Central memory CD8-positive, alpha-beta T cell (primary cell): ENCODE data around the gene INPP5D.

Experiments
- ATAC-seq: fragments of 150-1000 bp; cut with Tn5 transposase; replicated peaks from 2 replicates; pipeline ENCODE4 v1.10.0; 2022; ENCODE audit warnings: mild to moderate bottlenecking, moderate FRiP score, moderate number of reproducible peaks; ENCODE audit not compliant: poor library complexity, severe bottlenecking; ENCODE audit errors: extremely low read depth
- DNase-seq, 2 donors: peaks; one replicate each; pipeline ENCODE4 v3.0.0; 2021; ENCODE audit warnings: low spot score in 2 of 2
- H3K27ac Mint-ChIP-seq: one replicate; pipeline ENCODE4 v1.8.0; 2022; ENCODE audit warnings: low read depth, mild to moderate bottlenecking, moderate library complexity, mixed read lengths
- H3K27me3 Mint-ChIP-seq: one replicate; pipeline ENCODE4 v1.8.0; 2022; ENCODE audit warnings: mixed read lengths
- H3K36me3 Mint-ChIP-seq: one replicate; pipeline ENCODE4 v1.8.0; 2022; ENCODE audit warnings: mild to moderate bottlenecking, moderate library complexity, mixed read lengths; ENCODE audit not compliant: insufficient read depth
- H3K4me1 Mint-ChIP-seq: one replicate; pipeline ENCODE4 v1.8.0; 2022; ENCODE audit warnings: mixed read lengths
- H3K4me3 Mint-ChIP-seq: one replicate; pipeline ENCODE4 v1.8.0; 2022; ENCODE audit warnings: mild to moderate bottlenecking, moderate library complexity, mixed read lengths
- H3K9me3 Mint-ChIP-seq: one replicate; pipeline ENCODE4 v1.8.0; 2022; ENCODE audit warnings: mixed read lengths

INPP5D gene

GRCh38 chr2:233022561-233022960 is 37.6 kb upstream of the INPP5D start:
- no peak for DNase-seq
- Mint-ChIP-seq H3K4me3 (no peak overlapping the region), H3K9me3 (no peaks in the 10 kb centered on the region), H3K36me3 (no peaks in the 10 kb centered on the region), H3K27me3 (no peaks in the 10 kb centered on the region), H3K27ac (no peak overlapping the region), H3K4me1 (no peaks in the 10 kb centered on the region)
- no peak for ATAC-seq

- Mint-ChIP-seq H3K36me3 (no peaks in the 10 kb centered on the region), H3K27me3 (no peaks in the 10 kb centered on the region), H3K4me1 (no peaks in the 10 kb centered on the region), H3K9me3 (no peaks in the 10 kb centered on the region), H3K27ac (no peak overlapping the region), H3K4me3 (no peak overlapping the region)
- DNase-seq, result no peak
- ATAC-seq, result no peak
These were observed 37.0 kb upstream of the INPP5D start for GRCh38 chr2:233023007-233023760.

DNA sequence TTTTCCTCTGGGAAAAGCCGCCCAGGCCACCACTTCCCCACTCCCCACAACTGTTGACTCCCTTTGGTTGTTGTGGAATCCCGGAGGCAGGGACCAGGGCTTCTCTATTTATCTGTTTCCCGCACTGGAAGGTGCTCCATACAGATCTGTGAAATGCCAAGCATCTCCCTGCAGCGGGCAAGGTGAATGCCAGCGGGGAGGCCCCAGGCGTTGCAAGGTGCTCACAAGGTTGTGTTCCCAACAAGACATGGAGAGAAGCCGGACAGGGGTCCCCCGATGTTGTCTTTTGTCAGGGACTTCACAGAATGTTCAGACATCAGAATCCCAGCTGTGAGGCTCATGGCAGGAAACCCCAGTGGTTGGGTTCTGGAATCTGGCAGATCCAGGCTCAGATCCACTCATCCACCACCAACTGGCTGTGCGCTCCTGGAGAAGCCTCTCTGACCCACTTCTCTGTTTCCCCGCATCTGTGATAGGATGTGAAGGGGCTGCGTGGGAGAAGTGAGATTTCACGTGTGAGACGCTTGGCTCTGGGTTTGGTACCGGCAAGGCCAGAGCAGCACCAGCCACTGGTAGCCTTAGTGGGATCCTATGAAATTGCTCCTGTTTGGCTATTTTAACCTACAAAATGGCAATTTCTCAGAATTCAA is 36.3 kb upstream of the INPP5D start:
- Mint-ChIP-seq H3K36me3 (peaks cover 2% of the 10 kb centered on the region), H3K27me3 (no peaks in the 10 kb centered on the region), H3K4me3 (no peak overlapping the region), H3K4me1 (no peaks in the 10 kb centered on the region), H3K27ac (no peak overlapping the region), H3K9me3 (no peaks in the 10 kb centered on the region)
- no peak for ATAC-seq
- DNase-seq, result no peak

DNA sequence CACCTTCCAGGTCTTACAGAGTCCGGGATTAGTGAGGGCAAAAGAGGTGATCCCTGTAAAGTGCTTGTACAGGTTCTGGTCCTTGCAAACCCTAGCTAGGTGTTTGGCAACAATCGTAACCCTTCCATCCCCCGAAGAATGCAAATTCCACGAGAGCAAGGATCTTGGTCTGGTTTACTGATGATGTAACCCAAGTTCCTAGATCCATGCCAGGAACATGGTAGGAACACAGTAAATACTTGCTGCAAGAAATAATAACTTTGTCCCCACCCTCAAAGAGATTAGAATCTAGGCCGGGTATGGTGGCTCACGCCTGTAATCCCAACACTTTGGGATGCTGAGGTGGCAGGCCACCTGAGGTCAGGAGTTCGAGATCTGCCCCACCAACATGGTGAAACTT is 34.4 kb upstream of the INPP5D start:
- no peak overlapping the region for H3K27ac Mint-ChIP-seq
- no peak for ATAC-seq

GRCh38 chr2:233026198-233026813 is 33.8 kb upstream of the INPP5D start:
- Mint-ChIP-seq H3K4me1 (no peaks in the 10 kb centered on the region), H3K27ac (no peak overlapping the region), H3K9me3 (no peaks in the 10 kb centered on the region), H3K4me3 (no peak overlapping the region), H3K27me3 (no peaks in the 10 kb centered on the region), H3K36me3 (peaks cover 2% of the 10 kb centered on the region)
- DNase-seq (no peak), ATAC-seq (no peak)

More for the DNA sequence above, 34.4 kb upstream of the INPP5D start:
- Mint-ChIP-seq H3K9me3 (no peaks in the 10 kb centered on the region), H3K36me3 (peaks cover 2% of the 10 kb centered on the region), H3K27me3 (no peaks in the 10 kb centered on the region), H3K4me1 (no peaks in the 10 kb centered on the region), H3K4me3 (no peak overlapping the region)
- DNase-seq, result no peak

DNA sequence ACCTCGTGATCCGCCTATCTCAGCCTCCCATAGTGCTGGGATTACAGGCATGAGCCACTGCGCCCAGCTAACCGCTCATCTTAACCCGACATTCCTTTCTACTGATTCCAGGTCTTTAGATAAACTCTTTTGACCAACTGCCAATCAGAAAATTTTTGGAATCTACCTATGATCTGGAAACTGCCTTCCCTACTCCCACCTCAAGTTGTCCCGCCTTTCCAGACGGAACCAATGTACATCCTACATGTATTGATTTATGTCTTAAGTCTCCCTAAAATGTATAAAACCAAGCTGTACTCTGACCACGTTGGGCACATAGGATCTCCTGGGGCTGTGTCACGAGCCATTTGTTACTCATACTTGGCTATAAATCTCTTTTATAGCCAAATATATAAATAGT is 30.8 kb upstream of the INPP5D start:
- peaks cover 2% of the 10 kb centered on the region for H3K36me3 Mint-ChIP-seq
- no peaks in the 10 kb centered on the region for H3K9me3 Mint-ChIP-seq
- DNase-seq, result no peak
- H3K4me1 Mint-ChIP-seq, result no peaks in the 10 kb centered on the region
- no peak overlapping the region for H3K27ac Mint-ChIP-seq
- H3K27me3 Mint-ChIP-seq, result no peaks in the 10 kb centered on the region
- no peak overlapping the region for H3K4me3 Mint-ChIP-seq
- no peak for ATAC-seq

- Mint-ChIP-seq H3K4me3 (no peak overlapping the region), H3K36me3 (peaks cover 2% of the 10 kb centered on the region), H3K27me3 (no peaks in the 10 kb centered on the region), H3K9me3 (no peaks in the 10 kb centered on the region), H3K27ac (no peak overlapping the region), H3K4me1 (no peaks in the 10 kb centered on the region)
- no peak for DNase-seq
- ATAC-seq, result no peak
These were observed 28.3 kb upstream of the INPP5D start for GRCh38 chr2:233031556-233032500.

GRCh38 chr2:233032551-233033320 is 27.4 kb upstream of the INPP5D start, which contains the start of gene NEU2:
NEU2 (plus strand) TSS chr2:233032672; CDS start chr2:233032672, 0 bp downstream.
- Mint-ChIP-seq H3K27ac (no peak within 1 kb of the TSS), H3K9me3 (no peaks in the 10 kb centered on the region), H3K4me1 (no peaks in the 10 kb centered on the region), H3K36me3 (peaks cover 2% of the 10 kb centered on the region), H3K4me3 (no peak within 1 kb of the TSS), H3K27me3 (no peaks in the 10 kb centered on the region)
- no peak for DNase-seq
- no peak for ATAC-seq

- H3K4me3 Mint-ChIP-seq, result no peak overlapping the region
- peaks cover 2% of the 10 kb centered on the region for H3K36me3 Mint-ChIP-seq
- no peaks in the 10 kb centered on the region for H3K4me1 Mint-ChIP-seq
- H3K27ac Mint-ChIP-seq, result no peak overlapping the region
- no peaks in the 10 kb centered on the region for H3K27me3 Mint-ChIP-seq
- no peaks in the 10 kb centered on the region for H3K9me3 Mint-ChIP-seq
- DNase-seq (no peak), ATAC-seq (no peak)
These were observed 26.5 kb upstream of the INPP5D start for GRCh38 chr2:233033672-233034071.

- Mint-ChIP-seq H3K9me3 (no peaks in the 10 kb centered on the region), H3K4me3 (no peak overlapping the region), H3K27me3 (no peaks in the 10 kb centered on the region), H3K4me1 (no peaks in the 10 kb centered on the region), H3K36me3 (no peaks in the 10 kb centered on the region), H3K27ac (no peak overlapping the region)
- ATAC-seq, result no peak
- DNase-seq, result no peak
These were observed 25.9 kb upstream of the INPP5D start for GRCh38 chr2:233034091-233034882.

DNA sequence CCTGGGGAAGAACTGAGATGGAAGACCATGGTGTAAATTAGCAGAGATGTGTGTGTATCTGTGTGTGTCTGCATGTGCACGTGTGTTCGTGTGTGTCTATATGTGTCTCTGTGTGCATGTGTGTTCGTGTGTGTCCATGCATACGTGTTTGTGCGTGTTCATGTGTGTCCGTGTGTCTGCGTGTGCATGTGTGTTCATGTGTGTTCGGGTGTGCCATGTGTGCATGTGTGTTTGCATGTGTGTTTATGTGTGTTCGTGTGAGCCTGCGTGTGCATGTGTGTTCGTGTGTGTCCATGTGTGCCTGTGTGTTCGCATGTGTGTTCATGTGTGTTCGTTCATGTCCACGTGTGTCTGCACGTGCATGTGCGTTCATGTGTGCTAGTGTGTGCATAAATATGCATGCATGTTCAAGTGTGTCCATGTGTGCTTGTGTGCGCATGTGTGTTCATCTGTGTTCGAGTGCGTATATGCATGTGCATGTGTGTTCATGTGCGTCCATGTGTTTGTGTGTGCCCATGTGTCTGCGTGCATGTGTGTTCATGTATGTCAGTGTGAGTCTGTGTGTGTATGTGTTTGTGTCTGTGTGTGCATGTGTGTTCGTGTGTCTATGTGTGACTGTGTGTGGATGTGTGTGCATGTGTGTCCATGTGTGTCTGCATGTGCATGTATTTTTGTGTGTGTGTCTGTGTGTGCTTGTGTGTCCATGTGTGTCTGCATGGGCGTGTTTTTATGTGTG is 24.5 kb upstream of the INPP5D start:
- Mint-ChIP-seq H3K27me3 (no peaks in the 10 kb centered on the region), H3K27ac (no peak overlapping the region), H3K4me1 (no peaks in the 10 kb centered on the region), H3K36me3 (no peaks in the 10 kb centered on the region), H3K4me3 (no peak overlapping the region), H3K9me3 (no peaks in the 10 kb centered on the region)
- DNase-seq, result no peak
- no peak for ATAC-seq
